ENCODE measurements around the gene NME3. TPM values are rescaled to one million over a fixed set of nuclear protein-coding genes. Genes with fewer than 3 reads are reported as not detected.

NME3 gene
- total RNA-seq, 1 donor from 2014 or later: 326 TPM

DNA sequence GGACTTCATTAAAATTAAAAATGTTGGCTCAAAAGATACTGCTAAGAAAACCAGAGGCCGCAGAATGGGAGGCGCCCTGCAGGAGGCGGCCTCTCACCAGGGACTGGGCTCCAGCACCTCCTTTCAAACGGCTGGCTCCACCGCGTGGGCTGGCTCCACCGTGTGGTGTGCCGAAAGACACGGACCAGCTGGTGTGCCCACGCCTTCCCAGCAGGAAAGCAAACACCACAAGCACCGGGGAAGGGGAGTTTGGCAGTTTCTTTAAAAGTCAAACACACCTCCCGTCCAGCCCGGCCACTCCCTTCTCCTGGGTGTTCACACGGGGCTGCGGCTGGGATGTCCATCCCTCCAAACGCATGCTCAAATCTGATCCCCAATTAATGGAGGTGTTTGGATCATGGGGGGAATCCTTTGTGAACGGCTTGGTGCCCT lies 41.4 kb upstream of the NME3 start:
- no peak overlapping the region for H3K27ac ChIP-seq
- intact Hi-C loops (cut with DNase I): no loop called here
- H3K27me3 ChIP-seq: no peaks in the 10 kb centered on the region
- no peaks in the 10 kb centered on the region for H3K9me3 ChIP-seq
- TF ChIP-seq, protein P1, sequence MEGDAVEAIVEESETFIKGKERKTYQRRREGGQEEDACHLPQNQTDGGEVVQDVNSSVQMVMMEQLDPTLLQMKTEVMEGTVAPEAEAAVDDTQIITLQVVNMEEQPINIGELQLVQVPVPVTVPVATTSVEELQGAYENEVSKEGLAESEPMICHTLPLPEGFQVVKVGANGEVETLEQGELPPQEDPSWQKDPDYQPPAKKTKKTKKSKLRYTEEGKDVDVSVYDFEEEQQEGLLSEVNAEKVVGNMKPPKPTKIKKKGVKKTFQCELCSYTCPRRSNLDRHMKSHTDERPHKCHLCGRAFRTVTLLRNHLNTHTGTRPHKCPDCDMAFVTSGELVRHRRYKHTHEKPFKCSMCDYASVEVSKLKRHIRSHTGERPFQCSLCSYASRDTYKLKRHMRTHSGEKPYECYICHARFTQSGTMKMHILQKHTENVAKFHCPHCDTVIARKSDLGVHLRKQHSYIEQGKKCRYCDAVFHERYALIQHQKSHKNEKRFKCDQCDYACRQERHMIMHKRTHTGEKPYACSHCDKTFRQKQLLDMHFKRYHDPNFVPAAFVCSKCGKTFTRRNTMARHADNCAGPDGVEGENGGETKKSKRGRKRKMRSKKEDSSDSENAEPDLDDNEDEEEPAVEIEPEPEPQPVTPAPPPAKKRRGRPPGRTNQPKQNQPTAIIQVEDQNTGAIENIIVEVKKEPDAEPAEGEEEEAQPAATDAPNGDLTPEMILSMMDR (IDR thresholded peaks at IDR 0.05): peak; percentile 11 to 29 (median 14)
- DNase-seq (ENCODE audit: low spot score in 2 of 2): no peak
- peaks cover 39 to 60% of the 10 kb centered on the region in 2 donors for H3K36me3 ChIP-seq
- H3K4me1 ChIP-seq: no peaks in the 10 kb centered on the region
- H3K4me3 ChIP-seq: no peak overlapping the region

DNA sequence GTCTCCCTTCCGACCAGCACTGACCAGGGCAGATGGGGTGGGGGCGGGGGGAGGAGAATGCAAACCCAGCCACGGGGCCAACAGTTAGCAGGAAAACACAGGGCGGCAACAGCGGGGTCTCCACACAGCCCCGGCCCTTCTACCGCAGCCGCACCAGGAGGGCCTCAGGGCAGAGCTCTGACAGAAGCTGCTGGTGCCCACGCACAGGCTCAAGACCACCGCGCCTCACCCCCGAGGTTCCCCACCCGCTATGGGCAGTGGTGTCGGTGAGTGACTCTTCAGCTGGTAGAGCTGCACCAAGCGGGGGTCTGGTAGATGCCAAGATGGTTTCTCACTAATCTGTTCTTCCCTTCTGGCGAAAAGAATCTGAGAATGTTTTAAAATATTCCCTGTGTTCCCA lies 39.2 kb upstream of the NME3 start:
- no peak for DNase-seq (ENCODE audit: low spot score in 2 of 2)
- no peaks in the 10 kb centered on the region for H3K27me3 ChIP-seq
- no peak overlapping the region for H3K4me3 ChIP-seq
- intact Hi-C loops (cut with DNase I): no loop called here
- no peaks in the 10 kb centered on the region for H3K4me1 ChIP-seq
- H3K36me3 ChIP-seq: peaks cover 25 to 64% of the 10 kb centered on the region in 2 donors
- TF ChIP-seq, protein P1 (IDR thresholded peaks at IDR 0.05): no peak
- H3K27ac ChIP-seq: no peak overlapping the region
- no peaks in the 10 kb centered on the region for H3K9me3 ChIP-seq

DNA sequence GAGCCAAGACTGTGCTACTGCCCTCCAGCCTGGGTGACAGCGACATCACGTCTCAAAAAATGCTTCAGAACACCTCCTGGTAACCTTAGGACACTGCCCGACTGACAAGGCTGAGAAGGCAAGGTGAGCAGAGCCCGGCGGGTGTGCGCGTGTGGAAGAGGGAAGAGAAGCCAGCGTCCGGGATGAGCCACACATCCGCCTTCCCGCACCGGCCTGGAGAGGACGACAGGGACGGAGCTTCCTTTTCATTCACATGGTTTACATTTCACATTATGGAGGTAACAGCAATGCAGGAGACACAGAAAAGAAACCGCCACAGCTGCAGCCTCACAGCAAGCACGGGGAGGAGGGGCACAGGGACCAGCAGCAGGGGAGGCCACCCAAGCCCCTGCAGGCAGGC lies 38.8 kb upstream of the NME3 start:
- intact Hi-C loops (cut with DNase I): no loop called here
- H3K9me3 ChIP-seq: no peaks in the 10 kb centered on the region
- H3K4me1 ChIP-seq: no peaks in the 10 kb centered on the region
- no peak for DNase-seq (ENCODE audit: low spot score in 2 of 2)
- peaks cover 25 to 61% of the 10 kb centered on the region in 2 donors for H3K36me3 ChIP-seq
- H3K27me3 ChIP-seq: no peaks in the 10 kb centered on the region
- H3K27ac ChIP-seq: no peak overlapping the region
- H3K4me3 ChIP-seq: no peak overlapping the region
- TF ChIP-seq, protein P1 (IDR thresholded peaks at IDR 0.05): no peak

DNA sequence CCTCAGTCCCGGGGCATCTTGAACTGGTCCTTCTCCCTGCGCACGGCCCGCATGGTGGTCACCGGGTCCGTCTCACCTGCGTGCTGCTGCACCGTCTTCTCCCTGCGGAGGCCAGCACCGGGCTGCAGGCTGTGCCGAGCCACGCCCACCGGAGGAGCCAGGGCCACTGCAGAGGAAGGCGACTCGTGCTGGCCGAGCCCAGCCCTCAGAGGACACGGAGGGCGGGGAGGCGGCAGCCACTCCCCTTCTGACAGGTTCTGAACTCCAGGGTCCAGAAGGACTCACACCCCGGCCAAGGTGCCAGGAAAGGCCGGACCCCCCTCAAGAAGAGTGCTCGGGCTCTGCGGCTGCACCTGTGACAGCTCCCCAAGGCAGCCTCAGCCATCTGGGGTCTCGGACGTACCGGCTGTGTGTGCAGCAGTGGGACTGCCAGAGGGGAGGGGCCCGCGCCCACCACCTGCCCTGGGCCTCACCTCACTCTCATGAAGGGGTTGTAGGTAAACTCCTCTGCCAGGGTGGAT lies 38.0 kb upstream of the NME3 start:
- no peak overlapping the region for H3K4me3 ChIP-seq
- H3K27me3 ChIP-seq: no peaks in the 10 kb centered on the region
- DNase-seq (ENCODE audit: low spot score in 2 of 2): no peak
- H3K36me3 ChIP-seq: peaks cover 25 to 63% of the 10 kb centered on the region in 2 donors
- intact Hi-C loops (cut with DNase I): no loop called here
- TF ChIP-seq, protein P1 (IDR thresholded peaks at IDR 0.05): no peak
- H3K27ac ChIP-seq: no peak overlapping the region
- no peaks in the 10 kb centered on the region for H3K9me3 ChIP-seq
- H3K4me1 ChIP-seq: no peaks in the 10 kb centered on the region

DNA sequence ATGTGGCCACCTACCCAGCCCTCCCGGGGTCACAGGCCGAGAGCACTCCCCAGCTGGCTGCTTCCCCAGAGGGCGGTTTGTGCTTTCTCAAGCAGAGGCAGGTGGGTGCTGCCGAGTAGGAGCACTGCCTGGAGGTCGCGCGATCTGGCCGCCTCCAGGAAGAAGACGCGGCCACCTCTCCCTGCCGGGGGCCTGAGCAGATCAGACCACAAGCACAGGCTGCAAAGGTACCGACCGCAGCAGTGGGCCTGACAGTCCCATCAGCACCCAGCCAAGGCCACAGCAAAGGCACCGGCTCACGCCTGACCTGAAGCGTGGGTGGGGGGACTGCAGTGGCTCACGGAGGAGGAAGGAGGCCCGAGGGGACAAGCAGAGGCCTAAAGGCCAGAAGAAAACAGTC lies 37.3 kb upstream of the NME3 start:
- peaks cover 25 to 60% of the 10 kb centered on the region in 2 donors for H3K36me3 ChIP-seq
- DNase-seq (ENCODE audit: low spot score in 2 of 2): no peak
- H3K4me1 ChIP-seq: no peaks in the 10 kb centered on the region
- no peaks in the 10 kb centered on the region for H3K27me3 ChIP-seq
- H3K4me3 ChIP-seq: no peak overlapping the region
- H3K27ac ChIP-seq: no peak overlapping the region
- TF ChIP-seq, protein P1 (IDR thresholded peaks at IDR 0.05): no peak
- intact Hi-C loops (cut with DNase I): no loop called here
- H3K9me3 ChIP-seq: no peaks in the 10 kb centered on the region

DNA sequence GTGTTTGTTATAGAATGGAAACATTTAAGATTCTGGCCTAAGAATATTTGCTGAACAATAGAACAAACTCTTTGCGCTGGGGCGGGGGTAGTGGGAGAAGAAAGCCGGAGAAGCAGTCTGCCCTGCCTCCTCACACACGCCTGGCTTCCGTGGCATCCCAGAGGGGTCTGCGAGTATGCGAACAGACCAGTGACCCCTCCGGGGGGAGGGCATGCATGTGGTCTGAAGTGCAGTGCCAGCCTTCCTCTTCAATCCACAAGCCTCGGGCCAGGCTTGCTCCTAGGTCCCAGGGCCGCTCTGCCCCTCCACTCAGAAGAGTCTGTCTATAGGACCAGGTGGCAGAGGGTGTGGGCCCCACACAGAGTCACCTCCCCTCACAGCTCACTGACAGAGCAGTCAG lies 36.3 kb upstream of the NME3 start:
- TF ChIP-seq, protein P1 (IDR thresholded peaks at IDR 0.05): no peak
- H3K4me3 ChIP-seq: no peak overlapping the region
- H3K27me3 ChIP-seq: no peaks in the 10 kb centered on the region
- no peak overlapping the region for H3K27ac ChIP-seq
- no peaks in the 10 kb centered on the region for H3K4me1 ChIP-seq
- no peaks in the 10 kb centered on the region for H3K9me3 ChIP-seq
- no peak for DNase-seq (ENCODE audit: low spot score in 2 of 2)
- intact Hi-C loops (cut with DNase I): no loop called here
- H3K36me3 ChIP-seq: peaks cover 25 to 53% of the 10 kb centered on the region in 2 donors
